HEK293 (cell line): ENCODE results near the gene UCKL1.

Experiments
- GLIS1 ChIP-seq: fragments of 450-650 bp; formaldehyde crosslinking; IDR thresholded peaks from 2 replicates; pipeline ENCODE4 v1.5.1; 2016; ENCODE audit warnings: missing biosample characterization, missing genetic modification characterization
- YY1 ChIP-seq: fragments of 450-650 bp; formaldehyde crosslinking; IDR thresholded peaks from 2 replicates; pipeline ENCODE4 v1.5.1; 2018; ENCODE audit warnings: missing biosample characterization, missing genetic modification characterization
- ZBTB48 ChIP-seq: fragments of 450-650 bp; formaldehyde crosslinking; IDR thresholded peaks from 2 replicates; pipeline ENCODE4 v1.5.1; 2016; ENCODE audit warnings: missing biosample characterization, missing genetic modification characterization
- ZNF221 ChIP-seq: fragments of 450-650 bp; formaldehyde crosslinking; IDR thresholded peaks from 2 replicates; pipeline ENCODE4 v1.5.1; 2017; ENCODE audit warnings: missing biosample characterization, missing genetic modification characterization, borderline replicate concordance
- ZNF621 ChIP-seq: fragments of 450-650 bp; formaldehyde crosslinking; IDR thresholded peaks from 2 replicates; pipeline ENCODE4 v1.5.1; 2017; ENCODE audit warnings: missing biosample characterization, missing genetic modification characterization
- TF ChIP-seq, protein P1 (sequence below): fragments of 450-650 bp; formaldehyde crosslinking; IDR thresholded peaks from 2 replicates; pipeline ENCODE4 v1.5.1; 2016; ENCODE audit warnings: missing biosample characterization, missing genetic modification characterization
- TF ChIP-seq, protein P2 (sequence below): fragments of 450-650 bp; IDR thresholded peaks from 2 replicates; pipeline ENCODE4 v1.5.1; 2018; ENCODE audit warnings: missing biosample characterization, missing genetic modification characterization
- TF ChIP-seq, protein P3 (sequence below): fragments of 450-650 bp; formaldehyde crosslinking; IDR thresholded peaks from 2 replicates; pipeline ENCODE4 v1.5.1; 2016; ENCODE audit warnings: missing biosample characterization, missing genetic modification characterization
- TF ChIP-seq, protein P4 (sequence below): fragments of 450-650 bp; formaldehyde crosslinking; IDR thresholded peaks from 2 replicates; pipeline ENCODE4 v1.5.1; 2016; ENCODE audit warnings: missing biosample characterization, missing genetic modification characterization, low read depth
- TF ChIP-seq, protein P5 (sequence below): fragments of 450-650 bp; formaldehyde crosslinking; IDR thresholded peaks from 2 replicates; pipeline ENCODE4 v1.5.1; 2016; ENCODE audit warnings: missing biosample characterization, missing genetic modification characterization
- TF ChIP-seq, protein P6 (sequence below): fragments of 450-650 bp; formaldehyde crosslinking; IDR thresholded peaks from 2 replicates; pipeline ENCODE4 v1.5.1; 2016; ENCODE audit warnings: missing biosample characterization, missing genetic modification characterization, low read depth
- TF ChIP-seq, protein P7 (sequence below): fragments of 450-650 bp; formaldehyde crosslinking; IDR thresholded peaks from 2 replicates; pipeline ENCODE4 v1.5.1; 2016; ENCODE audit warnings: missing biosample characterization, missing genetic modification characterization

DNA sequence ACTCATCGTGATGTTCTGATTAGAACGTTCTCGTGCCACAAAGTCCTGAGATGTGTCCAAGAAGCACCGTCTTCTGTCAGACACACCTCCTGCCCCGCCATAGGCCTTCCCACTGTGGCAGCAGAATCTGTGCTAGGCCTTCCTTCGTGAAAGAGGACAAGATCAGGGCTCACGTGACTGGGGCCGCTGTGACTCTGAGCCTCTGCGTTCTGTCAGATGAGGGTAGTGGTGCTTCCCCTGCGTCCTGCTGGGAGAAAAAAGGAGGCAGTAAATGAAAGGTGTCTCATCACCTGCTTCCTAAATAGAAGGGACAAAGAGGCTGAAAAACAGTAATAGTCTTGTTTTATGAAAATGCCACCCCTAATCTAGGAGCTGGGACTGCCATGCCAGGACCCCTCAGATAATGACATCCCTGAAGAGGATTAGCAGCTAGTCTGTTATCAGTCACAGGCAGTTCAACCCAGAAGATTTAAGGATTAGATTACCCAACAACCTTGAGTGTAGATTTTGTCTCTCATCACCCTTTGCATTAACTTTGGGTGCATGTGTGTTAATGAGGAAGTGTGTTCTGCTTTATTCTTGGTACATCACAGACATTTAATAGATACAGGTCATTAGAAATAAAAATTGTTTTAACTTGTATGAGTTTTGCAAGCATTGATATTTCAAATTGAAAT, 57.2 kb downstream of the UCKL1 start:
- TF ChIP-seq, protein P1, sequence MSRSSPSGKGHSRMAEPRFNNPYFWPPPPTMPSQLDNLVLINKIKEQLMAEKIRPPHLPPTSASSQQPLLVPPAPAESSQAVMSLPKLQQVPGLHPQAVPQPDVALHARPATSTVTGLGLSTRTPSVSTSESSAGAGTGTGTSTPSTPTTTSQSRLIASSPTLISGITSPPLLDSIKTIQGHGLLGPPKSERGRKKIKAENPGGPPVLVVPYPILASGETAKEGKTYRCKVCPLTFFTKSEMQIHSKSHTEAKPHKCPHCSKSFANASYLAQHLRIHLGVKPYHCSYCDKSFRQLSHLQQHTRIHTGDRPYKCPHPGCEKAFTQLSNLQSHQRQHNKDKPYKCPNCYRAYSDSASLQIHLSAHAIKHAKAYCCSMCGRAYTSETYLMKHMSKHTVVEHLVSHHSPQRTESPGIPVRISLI (tag by site-specific recombination) = no peak
- TF ChIP-seq, protein P2, sequence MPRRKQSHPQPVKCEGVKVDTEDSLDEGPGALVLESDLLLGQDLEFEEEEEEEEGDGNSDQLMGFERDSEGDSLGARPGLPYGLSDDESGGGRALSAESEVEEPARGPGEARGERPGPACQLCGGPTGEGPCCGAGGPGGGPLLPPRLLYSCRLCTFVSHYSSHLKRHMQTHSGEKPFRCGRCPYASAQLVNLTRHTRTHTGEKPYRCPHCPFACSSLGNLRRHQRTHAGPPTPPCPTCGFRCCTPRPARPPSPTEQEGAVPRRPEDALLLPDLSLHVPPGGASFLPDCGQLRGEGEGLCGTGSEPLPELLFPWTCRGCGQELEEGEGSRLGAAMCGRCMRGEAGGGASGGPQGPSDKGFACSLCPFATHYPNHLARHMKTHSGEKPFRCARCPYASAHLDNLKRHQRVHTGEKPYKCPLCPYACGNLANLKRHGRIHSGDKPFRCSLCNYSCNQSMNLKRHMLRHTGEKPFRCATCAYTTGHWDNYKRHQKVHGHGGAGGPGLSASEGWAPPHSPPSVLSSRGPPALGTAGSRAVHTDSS (tag by site-specific recombination) = no peak
- TF ChIP-seq, protein P3, sequence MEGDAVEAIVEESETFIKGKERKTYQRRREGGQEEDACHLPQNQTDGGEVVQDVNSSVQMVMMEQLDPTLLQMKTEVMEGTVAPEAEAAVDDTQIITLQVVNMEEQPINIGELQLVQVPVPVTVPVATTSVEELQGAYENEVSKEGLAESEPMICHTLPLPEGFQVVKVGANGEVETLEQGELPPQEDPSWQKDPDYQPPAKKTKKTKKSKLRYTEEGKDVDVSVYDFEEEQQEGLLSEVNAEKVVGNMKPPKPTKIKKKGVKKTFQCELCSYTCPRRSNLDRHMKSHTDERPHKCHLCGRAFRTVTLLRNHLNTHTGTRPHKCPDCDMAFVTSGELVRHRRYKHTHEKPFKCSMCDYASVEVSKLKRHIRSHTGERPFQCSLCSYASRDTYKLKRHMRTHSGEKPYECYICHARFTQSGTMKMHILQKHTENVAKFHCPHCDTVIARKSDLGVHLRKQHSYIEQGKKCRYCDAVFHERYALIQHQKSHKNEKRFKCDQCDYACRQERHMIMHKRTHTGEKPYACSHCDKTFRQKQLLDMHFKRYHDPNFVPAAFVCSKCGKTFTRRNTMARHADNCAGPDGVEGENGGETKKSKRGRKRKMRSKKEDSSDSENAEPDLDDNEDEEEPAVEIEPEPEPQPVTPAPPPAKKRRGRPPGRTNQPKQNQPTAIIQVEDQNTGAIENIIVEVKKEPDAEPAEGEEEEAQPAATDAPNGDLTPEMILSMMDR (tag by site-specific recombination) = no peak
- TF ChIP-seq, protein P4, sequence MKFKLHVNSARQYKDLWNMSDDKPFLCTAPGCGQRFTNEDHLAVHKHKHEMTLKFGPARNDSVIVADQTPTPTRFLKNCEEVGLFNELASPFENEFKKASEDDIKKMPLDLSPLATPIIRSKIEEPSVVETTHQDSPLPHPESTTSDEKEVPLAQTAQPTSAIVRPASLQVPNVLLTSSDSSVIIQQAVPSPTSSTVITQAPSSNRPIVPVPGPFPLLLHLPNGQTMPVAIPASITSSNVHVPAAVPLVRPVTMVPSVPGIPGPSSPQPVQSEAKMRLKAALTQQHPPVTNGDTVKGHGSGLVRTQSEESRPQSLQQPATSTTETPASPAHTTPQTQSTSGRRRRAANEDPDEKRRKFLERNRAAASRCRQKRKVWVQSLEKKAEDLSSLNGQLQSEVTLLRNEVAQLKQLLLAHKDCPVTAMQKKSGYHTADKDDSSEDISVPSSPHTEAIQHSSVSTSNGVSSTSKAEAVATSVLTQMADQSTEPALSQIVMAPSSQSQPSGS (tag by site-specific recombination) = no peak
- TF ChIP-seq, protein P5, sequence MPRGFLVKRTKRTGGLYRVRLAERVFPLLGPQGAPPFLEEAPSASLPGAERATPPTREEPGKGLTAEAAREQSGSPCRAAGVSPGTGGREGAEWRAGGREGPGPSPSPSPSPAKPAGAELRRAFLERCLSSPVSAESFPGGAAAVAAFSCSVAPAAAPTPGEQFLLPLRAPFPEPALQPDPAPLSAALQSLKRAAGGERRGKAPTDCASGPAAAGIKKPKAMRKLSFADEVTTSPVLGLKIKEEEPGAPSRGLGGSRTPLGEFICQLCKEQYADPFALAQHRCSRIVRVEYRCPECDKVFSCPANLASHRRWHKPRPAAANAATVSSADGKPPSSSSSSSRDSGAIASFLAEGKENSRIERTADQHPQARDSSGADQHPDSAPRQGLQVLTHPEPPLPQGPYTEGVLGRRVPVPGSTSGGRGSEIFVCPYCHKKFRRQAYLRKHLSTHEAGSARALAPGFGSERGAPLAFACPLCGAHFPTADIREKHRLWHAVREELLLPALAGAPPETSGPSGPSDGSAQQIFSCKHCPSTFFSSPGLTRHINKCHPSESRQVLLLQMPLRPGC = no peak
- TF ChIP-seq ZBTB48 (tag by site-specific recombination) = no peak
- TF ChIP-seq GLIS1 (tag by site-specific recombination) = no peak
- no peak for TF ChIP-seq ZNF621 (tag by site-specific recombination)
- TF ChIP-seq, protein P6, sequence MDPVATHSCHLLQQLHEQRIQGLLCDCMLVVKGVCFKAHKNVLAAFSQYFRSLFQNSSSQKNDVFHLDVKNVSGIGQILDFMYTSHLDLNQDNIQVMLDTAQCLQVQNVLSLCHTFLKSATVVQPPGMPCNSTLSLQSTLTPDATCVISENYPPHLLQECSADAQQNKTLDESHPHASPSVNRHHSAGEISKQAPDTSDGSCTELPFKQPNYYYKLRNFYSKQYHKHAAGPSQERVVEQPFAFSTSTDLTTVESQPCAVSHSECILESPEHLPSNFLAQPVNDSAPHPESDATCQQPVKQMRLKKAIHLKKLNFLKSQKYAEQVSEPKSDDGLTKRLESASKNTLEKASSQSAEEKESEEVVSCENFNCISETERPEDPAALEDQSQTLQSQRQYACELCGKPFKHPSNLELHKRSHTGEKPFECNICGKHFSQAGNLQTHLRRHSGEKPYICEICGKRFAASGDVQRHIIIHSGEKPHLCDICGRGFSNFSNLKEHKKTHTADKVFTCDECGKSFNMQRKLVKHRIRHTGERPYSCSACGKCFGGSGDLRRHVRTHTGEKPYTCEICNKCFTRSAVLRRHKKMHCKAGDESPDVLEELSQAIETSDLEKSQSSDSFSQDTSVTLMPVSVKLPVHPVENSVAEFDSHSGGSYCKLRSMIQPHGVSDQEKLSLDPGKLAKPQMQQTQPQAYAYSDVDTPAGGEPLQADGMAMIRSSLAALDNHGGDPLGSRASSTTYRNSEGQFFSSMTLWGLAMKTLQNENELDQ = no peak
- TF ChIP-seq, protein P7, sequence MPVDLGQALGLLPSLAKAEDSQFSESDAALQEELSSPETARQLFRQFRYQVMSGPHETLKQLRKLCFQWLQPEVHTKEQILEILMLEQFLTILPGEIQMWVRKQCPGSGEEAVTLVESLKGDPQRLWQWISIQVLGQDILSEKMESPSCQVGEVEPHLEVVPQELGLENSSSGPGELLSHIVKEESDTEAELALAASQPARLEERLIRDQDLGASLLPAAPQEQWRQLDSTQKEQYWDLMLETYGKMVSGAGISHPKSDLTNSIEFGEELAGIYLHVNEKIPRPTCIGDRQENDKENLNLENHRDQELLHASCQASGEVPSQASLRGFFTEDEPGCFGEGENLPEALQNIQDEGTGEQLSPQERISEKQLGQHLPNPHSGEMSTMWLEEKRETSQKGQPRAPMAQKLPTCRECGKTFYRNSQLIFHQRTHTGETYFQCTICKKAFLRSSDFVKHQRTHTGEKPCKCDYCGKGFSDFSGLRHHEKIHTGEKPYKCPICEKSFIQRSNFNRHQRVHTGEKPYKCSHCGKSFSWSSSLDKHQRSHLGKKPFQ (tag by site-specific recombination) = no peak
- no peak for TF ChIP-seq YY1 (tag by site-specific recombination)
- TF ChIP-seq ZNF221 (tag by site-specific recombination) = no peak
